IMR-90 (cell line): ENCODE data around the gene ALDH1L2. TPM values are rescaled to one million over a fixed set of nuclear protein-coding genes. Genes with fewer than 3 reads are reported as not detected.
A peak's percentile ranks its signal among the peaks of the same experiment; 100 is the strongest.

Experiments
- ATAC-seq: fragments of 200-7000 bp; cut with Tn5 transposase; 2 replicates; pipeline ENCODE4 v1.9.1; 2020; ENCODE audit warnings: low read depth, mild to moderate bottlenecking, moderate library complexity
- BruUV-seq: library from RNA; stranded (reverse); fragments of 400-500 nt; replicated peaks from 2 replicates; lab custom pipeline; 2021; lab: Mats Ljungman, UMichigan
- CTCF ChIA-PET: fragments of 300-600 bp; formaldehyde crosslinking; extraction: SDS; loops from one replicate; lab custom pipeline; 2021; ENCODE audit warnings: antibody characterized with exemption; lab: Yijun Ruan, JAX
- POLR2A ChIA-PET: fragments of 300-600 bp; sonication (Branson Sonifier 250); formaldehyde crosslinking; loops from one replicate; lab custom pipeline; 2022; ENCODE audit warnings: antibody characterized with exemption; ENCODE audit not compliant: unreplicated experiment; lab: Charles Lee
- DNase-seq: peaks from one replicate; pipeline ENCODE4 v3.0.0; 2013
- H2AFZ ChIP-seq: replicated peaks from 2 replicates; pipeline ENCODE3; 2013; ENCODE audit warnings: low read length, mild to moderate bottlenecking; ENCODE audit not compliant: poor library complexity
- H2AK5ac ChIP-seq: 2 replicates; pipeline ENCODE4 v1.6.1; 2013; ENCODE audit warnings: low read depth, low read length, inconsistent platforms
- H2AK9ac ChIP-seq: replicated peaks from 2 replicates; pipeline ENCODE3; 2013; ENCODE audit warnings: mild to moderate bottlenecking, low read depth, low read length, moderate library complexity; ENCODE audit not compliant: poor library complexity
- H2BK120ac ChIP-seq: 2 replicates; pipeline ENCODE4 v1.6.1; 2013; ENCODE audit warnings: low read depth, low read length, inconsistent platforms
- H2BK15ac ChIP-seq: 3 replicates; pipeline ENCODE4 v1.6.1; 2013; ENCODE audit warnings: low read depth, low read length, inconsistent platforms
- H2BK20ac ChIP-seq: 2 replicates; pipeline ENCODE4 v1.6.1; 2013; ENCODE audit warnings: low read depth, mild to moderate bottlenecking, inconsistent platforms, low read length, moderate library complexity
- H2BK5ac ChIP-seq: 2 replicates; pipeline ENCODE4 v1.6.1; 2013; ENCODE audit warnings: mild to moderate bottlenecking, low read depth, low read length, inconsistent platforms; ENCODE audit not compliant: poor library complexity, severe bottlenecking
- H3K14ac ChIP-seq: replicated peaks from 2 replicates; pipeline ENCODE4 v1.6.1; 2013; ENCODE audit warnings: low read depth, low read length, inconsistent platforms
- H3K18ac ChIP-seq: 2 replicates; pipeline ENCODE4 v1.6.1; 2013; ENCODE audit warnings: low read depth, low read length, control low read depth
- H3K23ac ChIP-seq: 2 replicates; pipeline ENCODE4 v1.6.1; 2013; ENCODE audit warnings: low read depth, low read length, inconsistent platforms
- H3K27ac ChIP-seq: 2 replicates; pipeline ENCODE4 v1.5.1; 2013; ENCODE audit warnings: mild to moderate bottlenecking, control low read depth, low read length; ENCODE audit not compliant: insufficient read depth
- H3K27me3 ChIP-seq: 2 replicates; pipeline ENCODE4 v1.6.1; 2013; ENCODE audit warnings: low read length; ENCODE audit not compliant: control insufficient read depth, insufficient read depth
- H3K36me3 ChIP-seq: 2 replicates; pipeline ENCODE4 v1.6.1; 2013; ENCODE audit warnings: low read length, mixed read lengths; ENCODE audit not compliant: control insufficient read depth, insufficient read depth
- H3K4ac ChIP-seq: 2 replicates; pipeline ENCODE4 v1.6.1; 2013; ENCODE audit warnings: low read depth, low read length, inconsistent platforms
- H3K4me1 ChIP-seq: 2 replicates; pipeline ENCODE4 v1.6.1; 2013; ENCODE audit warnings: low read length, mixed read lengths; ENCODE audit not compliant: control insufficient read depth, insufficient read depth
- H3K4me2 ChIP-seq: 2 replicates; pipeline ENCODE4 v1.6.1; 2013; ENCODE audit warnings: low read depth, mild to moderate bottlenecking, control low read depth, low read length, moderate library complexity
- H3K4me3 ChIP-seq: 2 replicates; pipeline ENCODE4 v1.5.1; 2013; ENCODE audit warnings: low read depth, mild to moderate bottlenecking, control low read depth, low read length, moderate library complexity; ENCODE audit not compliant: insufficient read depth
- H3K56ac ChIP-seq: 2 replicates; pipeline ENCODE4 v1.6.1; 2013; ENCODE audit warnings: low read length, inconsistent platforms; ENCODE audit not compliant: insufficient read depth; ENCODE audit errors: extremely low read depth
- H3K79me1 ChIP-seq, 2 experiments: 2 replicates each; pipeline ENCODE4 v1.6.1; 2013; ENCODE audit warnings: low read length in 2 of 2, inconsistent platforms in 1 of 2, low read depth in 1 of 2
- H3K9ac ChIP-seq: 2 replicates; pipeline ENCODE4 v1.6.1; 2013; ENCODE audit warnings: low read depth, low read length, control low read depth
- H3K9me1 ChIP-seq: 2 replicates; pipeline ENCODE4 v1.6.1; 2013; ENCODE audit warnings: low read length, inconsistent platforms; ENCODE audit not compliant: insufficient read depth
- H3K9me3 ChIP-seq: 2 replicates; pipeline ENCODE4 v1.6.1; 2013; ENCODE audit warnings: low read length; ENCODE audit not compliant: control insufficient read depth, insufficient read depth
- H4K20me1 ChIP-seq: 2 replicates; pipeline ENCODE4 v1.6.1; 2013; ENCODE audit warnings: low read length, inconsistent platforms; ENCODE audit not compliant: insufficient read depth
- H4K5ac ChIP-seq: 2 replicates; pipeline ENCODE4 v1.6.1; 2013; ENCODE audit warnings: mild to moderate bottlenecking, low read depth, low read length, control low read depth
- H4K8ac ChIP-seq, 2 experiments: 2 replicates each; pipeline ENCODE4 v1.6.1; 2013; ENCODE audit warnings: low read depth in 2 of 2, low read length in 2 of 2, control low read depth in 1 of 2, inconsistent platforms in 1 of 2
- H4K91ac ChIP-seq: 2 replicates; pipeline ENCODE4 v1.6.1; 2013; ENCODE audit warnings: low read depth, low read length, inconsistent platforms; ENCODE audit not compliant: insufficient read depth
- CEBPB ChIP-seq: IDR thresholded peaks from 2 replicates; pipeline ENCODE4 v1.6.1; 2012; ENCODE audit warnings: low read depth, low read length, improper control_type of control experiment
- CHD1 ChIP-seq: IDR thresholded peaks from 2 replicates; pipeline ENCODE4 v1.6.1; 2012; ENCODE audit warnings: low read depth, low read length, improper control_type of control experiment
- MAFK ChIP-seq: IDR thresholded peaks from 2 replicates; pipeline ENCODE4 v1.6.1; 2012; ENCODE audit warnings: low read depth, low read length, improper control_type of control experiment
- WGBS, 2 experiments: methylation state at CpG; one replicate each; pipeline versions ENCODE4 v1.1.5 to v1.1.7; 2013; ENCODE audit warnings: missing lambda C conversion rate in 2 of 2; ENCODE audit not compliant: insufficient read length in 1 of 2; ENCODE audit errors: extremely low coverage in 2 of 2; 5-methylcytosine and 5-hydroxymethylcytosine counted together
- dilution Hi-C: fragments of 300-500 bp; cut with HindIII; formaldehyde crosslinking; loops from one replicate; pipeline ENCODE4 v1.14.3; 2018; ENCODE audit warnings: low sequenced_read_pairs; ENCODE audit not compliant: unreplicated experiment
- in situ Hi-C: fragments of 300-500 bp; cut with MboI; formaldehyde crosslinking; loops from 3 replicates; pipeline ENCODE4 v1.14.3; 2019; ENCODE audit warnings: low sequenced_read_pairs, inconsistent platforms, mixed read lengths
- intact Hi-C: fragments of 100-400 bp; cut with micrococcal nuclease; formaldehyde crosslinking; loops from 2 replicates; pipeline ENCODE4 v1.10.0; 2022
- polyA plus RNA-seq, 3 experiments: library from polyadenylated mRNA; depleted of rRNA; stranded (reverse); fragments of >200 nt; gene quantifications; 2 replicates each; pipeline ENCODE4 v1.2.3, GENCODE V29; 2012; ENCODE audit warnings: low replicate concordance in 1 of 3
- total RNA-seq: library from RNA; depleted of rRNA; stranded (reverse); fragments of >200 nt; gene quantifications from 2 replicates; pipeline ENCODE4 v1.2.3, GENCODE V29; 2012

Gene ALDH1L2
- total and polyA plus RNA-seq, 2 of the 4 experiments (the other 2 are of a cell fraction), result 21.1 to 22.8 TPM

GRCh38 chr12:105106621-105107020 lies 22.4 kb upstream of the ALDH1L2 start:
- Histone ChIP-seq H3K23ac (0 out of 2 replicates have a peak overlapping the region, but pooled peaks have one; percentile 6), H3K18ac (no peak overlapping the region), H3K27ac (no peak overlapping the region), H3K56ac (no peak overlapping the region), H2AK9ac (no peak overlapping the region), H3K14ac (no peak overlapping the region), H3K4ac (no peak overlapping the region), H3K9me1 (peaks cover 3% of the 10 kb centered on the region; the same call in 1 of the 2 replicates), H3K36me3 (no peaks in the 10 kb centered on the region), H2BK20ac (no peak overlapping the region), H4K20me1 (peaks cover 35% of the 10 kb centered on the region; the same call in 1 of the 2 replicates), H3K79me1 (peaks cover 4 to 15% of the 10 kb centered on the region in 2 experiments; a peak in 3 of 4 replicates), H3K4me3 (no peak overlapping the region), H3K9ac (peak overlapping the region; percentile 91; the same call in 1 of the 2 replicates), H2BK120ac (no peak overlapping the region), H3K9me3 (no peaks in the 10 kb centered on the region), H2BK5ac (no peak overlapping the region), H4K5ac (no peak overlapping the region), H3K4me2 (no peak overlapping the region), H2AK5ac (no peak overlapping the region), H4K91ac (no peak overlapping the region), H3K4me1 (peaks cover 3% of the 10 kb centered on the region; the same call in 1 of the 2 replicates), H2AFZ (no peak overlapping the region), H3K27me3 (no peaks in the 10 kb centered on the region), H2BK15ac (no peak overlapping the region), H4K8ac (peak overlapping the region; percentile 78 to 98; a peak in 2 of 4 replicates)
- intact Hi-C loops (loop anchor here (10.0 kb wide), 1 partner anchor 722 kb away; no protein-coding TSS in a partner anchor), in situ Hi-C loops (no loop called here), dilution Hi-C loops (no loop called here)
- ChIA-PET POLR2A (no interaction called here), CTCF (interaction anchor here (1.0 kb wide), 1 partner anchor 31 kb away, joined by 3 read pairs; no protein-coding TSS in a partner anchor)
- DNase-seq (no peak), ATAC-seq (no peak)
- no TSS peak for BruUV-seq
- TF ChIP-seq CEBPB (no peak), CHD1 (no peak), MAFK (no peak)
- 100% methylated on average over 1 of the region's 7 CpGs; no CpG with 5 or more reads in 1 of the 2 experiments for WGBS, 2 experiments
